Mucosa of rectum (tissue), 2 donors: ENCODE results near the gene C16orf46.
A peak's percentile ranks its signal among the peaks of the same experiment; 100 is the strongest.

Experiments
- H3K27ac ChIP-seq, 2 donors: one replicate each; pipeline ENCODE4 v1.7.0; 2013; ENCODE audit warnings: inconsistent platforms in 2 of 2, low read depth in 2 of 2, low read length in 2 of 2
- H3K27me3 ChIP-seq, 2 donors: one replicate each; pipeline ENCODE4 v1.7.0; 2013; ENCODE audit warnings: low read length in 2 of 2; ENCODE audit not compliant: control insufficient read depth in 2 of 2, insufficient read depth in 2 of 2
- H3K36me3 ChIP-seq, 2 donors: one replicate each; pipeline ENCODE4 v1.7.0; 2013; ENCODE audit warnings: low read length in 2 of 2; ENCODE audit not compliant: control insufficient read depth in 2 of 2, insufficient read depth in 2 of 2
- H3K4me1 ChIP-seq, 2 donors: one replicate each; pipeline ENCODE4 v1.7.0; 2013; ENCODE audit warnings: low read length in 2 of 2, mild to moderate bottlenecking in 1 of 2; ENCODE audit not compliant: control insufficient read depth in 2 of 2, insufficient read depth in 2 of 2
- H3K4me3 ChIP-seq, 2 donors: one replicate each; pipeline ENCODE4 v1.7.0; 2013; ENCODE audit warnings: low read length in 2 of 2
- H3K9ac ChIP-seq, 2 donors: one replicate each; pipeline ENCODE4 v1.7.0; 2013; ENCODE audit warnings: low read length in 2 of 2, low read depth in 1 of 2, mild to moderate bottlenecking in 1 of 2
- H3K9me3 ChIP-seq, 2 donors: one replicate each; pipeline ENCODE4 v1.7.0; 2013; ENCODE audit warnings: low read length in 2 of 2; ENCODE audit not compliant: control insufficient read depth in 2 of 2
- donor health status: healthy.
- donor health status: Normal muscosa, but diverticular disease.

Gene C16orf46

DNA sequence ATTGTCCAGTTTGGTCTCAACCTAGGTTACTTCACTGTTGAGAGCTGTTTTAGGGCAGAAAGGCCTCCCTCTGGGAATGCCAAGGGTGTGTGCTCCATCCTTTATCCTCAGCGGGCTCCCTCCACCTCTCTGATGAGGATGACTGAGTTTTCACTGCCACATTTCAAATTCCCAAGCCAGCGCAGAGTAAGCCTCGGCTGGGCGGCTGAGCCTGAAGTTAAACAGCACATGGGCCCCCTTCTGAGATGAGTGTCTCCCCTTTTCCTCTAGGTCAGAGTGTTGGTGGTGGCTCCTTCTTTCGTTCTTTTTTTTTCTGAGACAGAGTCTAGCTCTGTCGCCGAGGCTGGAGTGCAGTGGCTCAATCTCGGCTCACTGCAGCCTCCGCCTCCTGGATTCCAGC is 24.7 kb upstream of the C16orf46 start:
- Histone ChIP-seq H3K27ac (no peak overlapping the region), H3K4me3 (no peak overlapping the region)

DNA sequence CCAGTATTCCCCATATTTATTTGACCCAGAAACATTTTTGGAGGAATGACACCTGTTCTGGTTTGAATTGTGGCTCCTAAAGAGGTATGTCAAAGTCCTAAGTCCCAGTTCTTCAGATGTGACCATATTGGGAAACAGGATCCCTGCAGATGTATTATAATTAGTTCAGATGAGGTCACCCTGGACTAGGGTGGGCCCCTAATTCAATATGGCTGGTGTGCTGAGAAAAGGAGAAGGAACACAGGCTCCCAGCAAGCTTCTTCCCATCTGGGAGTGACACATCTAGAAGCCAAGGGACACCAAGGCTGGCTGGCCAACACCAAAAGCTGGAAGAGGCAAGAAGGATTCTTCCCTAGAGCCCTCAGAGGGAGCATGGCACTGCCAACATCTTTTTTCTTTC is 22.9 kb upstream of the C16orf46 start:
- no peaks in the 10 kb centered on the region for H3K9me3 ChIP-seq
- no peak overlapping the region for H3K9ac ChIP-seq
- no peak overlapping the region for H3K4me3 ChIP-seq
- H3K36me3 ChIP-seq: no peaks in the 10 kb centered on the region
- H3K27me3 ChIP-seq: no peaks in the 10 kb centered on the region
- no peak overlapping the region for H3K27ac ChIP-seq
- H3K4me1 ChIP-seq: peaks cover 3 to 7% of the 10 kb centered on the region in 2 donors

More for the DNA sequence above, 24.7 kb upstream of the C16orf46 start:
- peaks cover 3 to 5% of the 10 kb centered on the region in 2 donors for H3K4me1 ChIP-seq
- H3K27me3 ChIP-seq: no peaks in the 10 kb centered on the region
- no peaks in the 10 kb centered on the region for H3K36me3 ChIP-seq
- H3K9ac ChIP-seq: no peak overlapping the region
- no peaks in the 10 kb centered on the region for H3K9me3 ChIP-seq

- H3K27me3 ChIP-seq: no peaks in the 10 kb centered on the region
- peak overlapping the region; percentile 62 to 71 for H3K4me3 ChIP-seq
- no peak overlapping the region for H3K9ac ChIP-seq
- peak overlapping the region; percentile 61 to 84 for H3K27ac ChIP-seq
- H3K36me3 ChIP-seq: no peaks in the 10 kb centered on the region
- H3K4me1 ChIP-seq: peaks cover 3 to 7% of the 10 kb centered on the region in 2 donors
- no peaks in the 10 kb centered on the region for H3K9me3 ChIP-seq
Observed at GRCh38 chr16:81097230-81097629, 20.2 kb upstream of the C16orf46 start.

- H3K9me3 ChIP-seq: no peaks in the 10 kb centered on the region
- peak overlapping the region in 1 of 2 donors; percentile 1 for H3K9ac ChIP-seq
- H3K36me3 ChIP-seq: no peaks in the 10 kb centered on the region
- peaks cover 3 to 7% of the 10 kb centered on the region in 2 donors for H3K4me1 ChIP-seq
- H3K27ac ChIP-seq: peak overlapping the region; percentile 61 to 84
- no peaks in the 10 kb centered on the region for H3K27me3 ChIP-seq
- H3K4me3 ChIP-seq: peak overlapping the region; percentile 62 to 71
Observed at GRCh38 chr16:81096715-81097208, 19.7 kb upstream of the C16orf46 start.

- H3K9me3 ChIP-seq: no peaks in the 10 kb centered on the region
- peaks cover 3 to 7% of the 10 kb centered on the region in 2 donors for H3K4me1 ChIP-seq
- H3K27me3 ChIP-seq: no peaks in the 10 kb centered on the region
- H3K4me3 ChIP-seq: peak within 1 kb of the TSS; percentile 77 to 78
- no peaks in the 10 kb centered on the region for H3K36me3 ChIP-seq
- peak within 1 kb of the TSS; percentile 61 to 84 for H3K27ac ChIP-seq
- H3K9ac ChIP-seq: peak within 1 kb of the TSS; percentile 63 to 67
Observed at GRCh38 chr16:81095953-81096714, 19.1 kb upstream of the C16orf46 start, which contains the start of gene GCSH. Gene GCSH (minus strand): TSS chr16:81096395. CDS start chr16:81096278, 117 bp downstream.

DNA sequence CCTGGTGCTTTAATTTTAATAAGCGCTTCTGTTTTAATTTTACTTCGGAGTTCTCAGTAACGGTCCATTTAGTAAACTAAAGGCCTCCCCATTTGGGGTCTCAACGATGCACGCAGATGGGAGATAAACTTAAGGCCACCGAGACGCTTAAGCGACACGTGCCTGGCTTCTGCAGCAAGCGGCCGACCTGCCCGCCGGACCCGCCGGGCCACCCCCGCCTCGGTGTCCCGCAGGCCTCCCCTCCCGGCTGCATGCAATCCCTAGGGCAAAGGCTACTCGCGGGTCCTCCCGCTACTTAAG is 18.6 kb upstream of the C16orf46 start:
- peak overlapping the region; percentile 63 to 67 for H3K9ac ChIP-seq

DNA sequence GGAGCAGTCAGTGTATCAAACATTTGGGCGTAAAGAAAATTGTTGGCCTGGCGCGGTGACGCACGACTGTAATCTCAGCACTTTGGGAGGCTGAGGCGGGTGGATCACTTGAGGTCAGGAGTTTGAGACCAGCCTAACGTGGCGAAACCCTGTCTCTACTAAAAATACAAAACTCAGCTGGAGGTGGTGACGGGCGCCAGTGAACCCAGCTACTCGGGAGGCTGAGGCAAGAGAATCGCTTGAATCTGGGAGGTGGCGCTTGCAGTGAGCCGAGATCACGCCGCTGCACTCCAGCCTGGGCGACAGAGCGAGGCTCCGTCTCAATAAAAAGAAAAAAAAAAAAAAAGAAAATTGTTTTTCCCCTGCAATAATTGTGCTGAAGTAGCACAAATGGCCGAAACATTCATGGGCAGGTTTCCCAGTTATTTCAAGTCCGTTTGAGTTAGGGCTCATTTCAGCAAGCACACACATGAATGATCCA is 17.8 kb upstream of the C16orf46 start:
- Histone ChIP-seq H3K27ac (no peak overlapping the region), H3K4me1 (peaks cover 3 to 7% of the 10 kb centered on the region in 2 donors), H3K27me3 (no peaks in the 10 kb centered on the region), H3K4me3 (peak overlapping the region in 1 of 2 donors; percentile 78), H3K9ac (no peak overlapping the region), H3K36me3 (no peaks in the 10 kb centered on the region), H3K9me3 (no peaks in the 10 kb centered on the region)

More for the DNA sequence above, 18.6 kb upstream of the C16orf46 start:
- H3K36me3 ChIP-seq: no peaks in the 10 kb centered on the region
- no peaks in the 10 kb centered on the region for H3K9me3 ChIP-seq
- peak overlapping the region; percentile 52 to 58 for H3K27ac ChIP-seq
- peak overlapping the region; percentile 77 to 78 for H3K4me3 ChIP-seq
- H3K27me3 ChIP-seq: no peaks in the 10 kb centered on the region
- H3K4me1 ChIP-seq: peaks cover 3 to 7% of the 10 kb centered on the region in 2 donors

GRCh38 chr16:81088836-81089235 is 11.8 kb upstream of the C16orf46 start:
- Histone ChIP-seq H3K4me3 (no peak overlapping the region), H3K9me3 (no peaks in the 10 kb centered on the region), H3K36me3 (no peaks in the 10 kb centered on the region), H3K4me1 (no peaks in the 10 kb centered on the region), H3K27me3 (no peaks in the 10 kb centered on the region), H3K9ac (no peak overlapping the region), H3K27ac (no peak overlapping the region)

- Histone ChIP-seq H3K36me3 (no peaks in the 10 kb centered on the region), H3K27ac (no peak overlapping the region), H3K4me3 (no peak overlapping the region), H3K9ac (no peak overlapping the region), H3K4me1 (peaks cover 2 to 6% of the 10 kb centered on the region in 2 donors), H3K9me3 (no peaks in the 10 kb centered on the region), H3K27me3 (no peaks in the 10 kb centered on the region)
Observed at GRCh38 chr16:81081014-81081413, 4.0 kb upstream of the C16orf46 start.

DNA sequence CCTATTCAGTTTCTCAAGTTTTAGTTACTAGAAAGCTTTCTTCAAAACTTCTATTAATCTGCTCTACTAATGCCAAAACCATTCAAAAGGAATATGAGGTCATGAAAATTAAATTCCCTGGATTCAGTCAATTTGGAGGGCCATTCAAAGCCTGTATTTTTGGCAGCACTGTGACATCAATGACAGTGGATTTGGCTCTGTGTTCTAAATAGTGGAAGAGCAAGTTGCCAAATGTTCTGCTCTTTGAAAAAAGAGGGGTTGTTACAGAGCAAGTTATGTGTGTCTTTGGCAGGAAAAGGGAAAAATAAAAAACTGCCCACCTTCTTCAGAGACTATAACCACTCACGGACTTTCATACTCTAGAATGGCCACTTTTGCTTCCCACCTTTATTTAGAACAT is 3.2 kb upstream of the C16orf46 start:
- Histone ChIP-seq H3K4me1 (peaks cover 2 to 6% of the 10 kb centered on the region in 2 donors), H3K9me3 (no peaks in the 10 kb centered on the region), H3K27me3 (no peaks in the 10 kb centered on the region), H3K36me3 (no peaks in the 10 kb centered on the region), H3K4me3 (no peak overlapping the region), H3K9ac (no peak overlapping the region), H3K27ac (no peak overlapping the region)
